B cell (primary cell): ENCODE data around the gene PIF1. TPM values are rescaled to one million over a fixed set of nuclear protein-coding genes. Genes with fewer than 3 reads are reported as not detected.

Source experiments
- ATAC-seq: fragments of 200-7000 bp; cut with Tn5 transposase; one replicate; pipeline ENCODE4 v1.10.0; 2021; ENCODE audit warnings: low read depth, mild to moderate bottlenecking, moderate number of reproducible peaks, moderate library complexity
- CTCF ChIA-PET: fragments of 350-600 bp; sonication (Branson Sonifier 250); formaldehyde crosslinking; loops from one replicate; lab custom pipeline; 2021; ENCODE audit warnings: antibody characterized with exemption, inconsistent platforms; lab: Charles Lee
- POLR2A ChIA-PET: fragments of 350-600 bp; sonication (Branson Sonifier 250); formaldehyde crosslinking; loops from one replicate; lab custom pipeline; 2021; ENCODE audit warnings: antibody characterized with exemption; lab: Charles Lee
- DNase-seq: peaks from one replicate; pipeline ENCODE4 v3.0.0; 2013
- H2AFZ ChIP-seq: 2 replicates; pipeline ENCODE4 v1.6.1; 2012; ENCODE audit warnings: mild to moderate bottlenecking, low read depth, low read length; ENCODE audit not compliant: insufficient read depth, poor library complexity, severe bottlenecking
- H3K27ac ChIP-seq, 2 donors: 1 replicate in 1 of 2; 2 replicates in 1 of 2; pipeline ENCODE4 v1.5.1; 2012 to 2013; ENCODE audit warnings: low read length in 2 of 2, mild to moderate bottlenecking in 2 of 2, moderate library complexity in 1 of 2
- H3K27me3 ChIP-seq, 4 experiments: fragments of 200-600 bp in 1 of 4; sonication (generic) in 1 of 4; replicated peaks in 1 of 4; 1 replicate in 2 of 4; 2 replicates in 2 of 4; pipeline versions ENCODE4 v1.6.1 to v1.7.0; 2013 to 2016; ENCODE audit warnings: low read length in 3 of 4, mild to moderate bottlenecking in 2 of 4, mixed read lengths in 1 of 4, moderate library complexity in 1 of 4; ENCODE audit not compliant: insufficient read depth in 4 of 4, control insufficient read depth in 3 of 4; ENCODE audit errors: control extremely low read depth in 1 of 4
- H3K36me3 ChIP-seq, 2 experiments: replicated peaks in 1 of 2; 1 replicate in 1 of 2; 2 replicates in 1 of 2; pipeline versions ENCODE4 v1.6.1 to v1.7.1; 2013; ENCODE audit warnings: low read length in 1 of 2; ENCODE audit not compliant: insufficient read depth in 2 of 2, control insufficient read depth in 1 of 2; ENCODE audit errors: control extremely low read depth in 1 of 2, extremely low read depth in 1 of 2
- H3K4me1 ChIP-seq, 2 donors: fragments of 200-600 bp in 1 of 2; sonication (generic) in 1 of 2; 1 replicate in 1 of 2; 2 replicates in 1 of 2; pipeline versions ENCODE4 v1.5.1 to v1.6.1; 2013 to 2017; ENCODE audit warnings: low read length in 2 of 2; ENCODE audit not compliant: control insufficient read depth in 2 of 2, insufficient read depth in 2 of 2
- H3K4me2 ChIP-seq: replicated peaks from 2 replicates; pipeline ENCODE3; 2012; ENCODE audit warnings: mild to moderate bottlenecking, low read depth, low read length; ENCODE audit not compliant: poor library complexity, severe bottlenecking
- H3K4me3 ChIP-seq, 5 experiments: fragments of 200-600 bp in 1 of 5; sonication (generic) in 1 of 5; 1 replicate in 3 of 5; 2 replicates in 2 of 5; pipeline versions ENCODE4 v1.5.1 to v1.7.0; 2011 to 2016; ENCODE audit warnings: low read length in 4 of 5, mild to moderate bottlenecking in 4 of 5, low read depth in 2 of 5, control low read depth in 1 of 5, moderate library complexity in 1 of 5; ENCODE audit not compliant: insufficient read depth in 1 of 5; ENCODE audit errors: control extremely low read depth in 1 of 5, extremely low read depth in 1 of 5
- H3K79me2 ChIP-seq: fragments of 200-600 bp; sonication (generic); one replicate; pipeline ENCODE4 v1.6.0; 2016; ENCODE audit warnings: low read length; ENCODE audit not compliant: control insufficient read depth, insufficient read depth
- H3K9ac ChIP-seq: fragments of 200-600 bp; sonication (generic); 2 replicates; pipeline ENCODE4 v1.6.1; 2017; ENCODE audit warnings: mild to moderate bottlenecking, low read length, moderate library complexity
- H3K9me3 ChIP-seq, 3 donors: one replicate each; pipeline versions ENCODE4 v1.6.1 to v1.7.1; 2013; ENCODE audit warnings: low read length in 2 of 3; ENCODE audit not compliant: control insufficient read depth in 2 of 3, insufficient read depth in 1 of 3; ENCODE audit errors: control extremely low read depth in 1 of 3
- H4K20me1 ChIP-seq: 2 replicates; pipeline ENCODE4 v1.6.0; 2012; ENCODE audit warnings: mild to moderate bottlenecking, low read length; ENCODE audit not compliant: insufficient read depth, control insufficient read depth, poor library complexity, severe bottlenecking
- H3K27ac Mint-ChIP-seq: one replicate; pipeline ENCODE4 v1.8.0; 2021; ENCODE audit warnings: mixed read lengths
- H3K27me3 Mint-ChIP-seq: one replicate; pipeline ENCODE4 v1.8.0; 2021; ENCODE audit warnings: mixed read lengths
- H3K4me1 Mint-ChIP-seq: one replicate; pipeline ENCODE4 v1.8.0; 2021; ENCODE audit warnings: mixed read lengths
- H3K4me3 Mint-ChIP-seq: one replicate; pipeline ENCODE4 v1.8.0; 2021; ENCODE audit warnings: mixed read lengths
- H3K9me3 Mint-ChIP-seq: one replicate; pipeline ENCODE4 v1.8.0; 2022; ENCODE audit warnings: mixed read lengths; ENCODE audit not compliant: insufficient read depth
- CTCF ChIP-seq: fragments of 200-600 bp; IDR thresholded peaks from one replicate; pipeline ENCODE4 v1.8.0; 2022; ENCODE audit warnings: antibody characterized with exemption, mild to moderate bottlenecking
- EZH2 ChIP-seq: IDR thresholded peaks from 2 replicates; pipeline ENCODE4 v1.6.1; 2012; ENCODE audit warnings: borderline replicate concordance, low read depth, mild to moderate bottlenecking, moderate library complexity, low read length; ENCODE audit not compliant: insufficient read depth, poor library complexity, severe bottlenecking
- WGBS: methylation state at CpG from one replicate; pipeline ENCODE4 v1.1.5; 2013; ENCODE audit warnings: missing lambda C conversion rate; ENCODE audit not compliant: insufficient coverage; 5-methylcytosine and 5-hydroxymethylcytosine counted together
- intact Hi-C: fragments of 100-400 bp; cut with micrococcal nuclease; formaldehyde crosslinking; loops from one replicate; pipeline ENCODE4 v1.10.0; 2022
- polyA plus RNA-seq: library from polyadenylated mRNA; depleted of rRNA; stranded (reverse); fragments of >200 nt; gene quantifications from 2 replicates; pipeline ENCODE4 v1.2.3, GENCODE V29; 2012
- total RNA-seq, 2 donors: library from RNA; stranded (reverse); fragments of 120-200 nt in 1 of 2; gene quantifications; 1 replicate in 1 of 2; 2 replicates in 1 of 2; pipeline versions ENCODE4 v1.2.3 to v1.2.4, GENCODE V29; 2013 to 2022

PIF1 gene
- total and polyA plus RNA-seq, 2 donors (not counting 1 experiment from before 2014, with no cell fraction given): 2.0 to 6.2 TPM

- H3K4me2 ChIP-seq: no peak overlapping the region
- Mint-ChIP-seq H3K27ac (no peak overlapping the region), H3K4me3 (no peak overlapping the region), H3K4me1 (peaks cover 21% of the 10 kb centered on the region), H3K9me3 (no peaks in the 10 kb centered on the region), H3K27me3 (no peaks in the 10 kb centered on the region)
- intact Hi-C loops: no loop called here
- peaks cover 0 to 17% of the 10 kb centered on the region in 2 donors for H3K4me1 ChIP-seq
- H2AFZ ChIP-seq: no peak overlapping the region
- peaks cover 0 to 31% of the 10 kb centered on the region in 2 experiments for H3K36me3 ChIP-seq
- H4K20me1 ChIP-seq: no peaks in the 10 kb centered on the region
- no peak for TF ChIP-seq EZH2
- TF ChIP-seq CTCF: no peak
- ChIA-PET POLR2A (no interaction called here), CTCF (no interaction called here)
- peaks cover 5% of the 10 kb centered on the region for H3K79me2 ChIP-seq
- DNase-seq (no peak), ATAC-seq (no peak)
- H3K4me3 ChIP-seq: no peak overlapping the region
- no peak overlapping the region for H3K27ac ChIP-seq
- no peak overlapping the region for H3K9ac ChIP-seq
- no peaks in the 10 kb centered on the region for H3K9me3 ChIP-seq
- no peaks in the 10 kb centered on the region for H3K27me3 ChIP-seq
Observed at GRCh38 chr15:64869501-64869900, 44.1 kb upstream of the PIF1 start.

GRCh38 chr15:64865998-64866520 lies 40.6 kb upstream of the PIF1 start:
- Histone ChIP-seq H3K9me3 (no peaks in the 10 kb centered on the region), H3K4me1 (peaks cover 0 to 12% of the 10 kb centered on the region in 2 donors), H3K27ac (no peak overlapping the region), H3K79me2 (peaks cover 13% of the 10 kb centered on the region), H2AFZ (no peak overlapping the region), H3K9ac (no peak overlapping the region), H3K4me3 (no peak overlapping the region), H3K36me3 (peaks cover 0 to 56% of the 10 kb centered on the region in 2 experiments), H4K20me1 (peaks cover 14% of the 10 kb centered on the region), H3K4me2 (no peak overlapping the region), H3K27me3 (no peaks in the 10 kb centered on the region)
- TF ChIP-seq CTCF: no peak
- no peak for TF ChIP-seq EZH2
- Mint-ChIP-seq H3K4me3 (no peak overlapping the region), H3K9me3 (no peaks in the 10 kb centered on the region), H3K27me3 (no peaks in the 10 kb centered on the region), H3K4me1 (peaks cover 30% of the 10 kb centered on the region), H3K27ac (no peak overlapping the region)
- ChIA-PET CTCF (interaction anchor here (0.6 kb wide), 2 partner anchors 16 to 145 kb away, joined by 3 read pairs; no protein-coding TSS in a partner anchor), POLR2A (no interaction called here)
- intact Hi-C loops: no loop called here
- 97% methylated on average over 5 of the region's 6 CpGs for WGBS
- ATAC-seq (no peak), DNase-seq (no peak)
